WERI-Rb-1 (cell line): ENCODE measurements around the gene PLCXD1.

Experiments used
- DNase-seq: peaks from one replicate; pipeline ENCODE4 v3.0.0-alpha.2; 2020
- H3K27ac ChIP-seq: fragments of 250-450 bp; sonication (Bioruptor Pico); 2 replicates; pipeline ENCODE4 v1.5.1; 2020; ENCODE audit warnings: mild to moderate bottlenecking, moderate library complexity
- H3K27me3 ChIP-seq: fragments of 250-450 bp; sonication (Bioruptor Pico); 2 replicates; pipeline ENCODE4 v1.5.1; 2021; ENCODE audit warnings: mild to moderate bottlenecking, low read depth, moderate library complexity; ENCODE audit not compliant: insufficient read depth, severe bottlenecking
- H3K36me3 ChIP-seq: fragments of 250-450 bp; sonication (Bioruptor Pico); 2 replicates; pipeline ENCODE4 v1.5.1; 2020; ENCODE audit warnings: mild to moderate bottlenecking, moderate library complexity
- H3K4me3 ChIP-seq: 2 replicates; pipeline ENCODE4 v1.5.1; 2011; ENCODE audit warnings: low read depth, mild to moderate bottlenecking, control low read depth, low read length
- H3K9me3 ChIP-seq: fragments of 250-450 bp; sonication (Bioruptor Pico); 2 replicates; pipeline ENCODE4 v1.5.1; 2021; ENCODE audit warnings: mild to moderate bottlenecking, moderate library complexity; ENCODE audit not compliant: severe bottlenecking
- CTCF ChIP-seq: IDR thresholded peaks from 2 replicates; pipeline ENCODE4 v1.5.1; 2011; ENCODE audit warnings: low read depth, mild to moderate bottlenecking, control low read depth, inconsistent platforms, low read length

Gene PLCXD1

DNA sequence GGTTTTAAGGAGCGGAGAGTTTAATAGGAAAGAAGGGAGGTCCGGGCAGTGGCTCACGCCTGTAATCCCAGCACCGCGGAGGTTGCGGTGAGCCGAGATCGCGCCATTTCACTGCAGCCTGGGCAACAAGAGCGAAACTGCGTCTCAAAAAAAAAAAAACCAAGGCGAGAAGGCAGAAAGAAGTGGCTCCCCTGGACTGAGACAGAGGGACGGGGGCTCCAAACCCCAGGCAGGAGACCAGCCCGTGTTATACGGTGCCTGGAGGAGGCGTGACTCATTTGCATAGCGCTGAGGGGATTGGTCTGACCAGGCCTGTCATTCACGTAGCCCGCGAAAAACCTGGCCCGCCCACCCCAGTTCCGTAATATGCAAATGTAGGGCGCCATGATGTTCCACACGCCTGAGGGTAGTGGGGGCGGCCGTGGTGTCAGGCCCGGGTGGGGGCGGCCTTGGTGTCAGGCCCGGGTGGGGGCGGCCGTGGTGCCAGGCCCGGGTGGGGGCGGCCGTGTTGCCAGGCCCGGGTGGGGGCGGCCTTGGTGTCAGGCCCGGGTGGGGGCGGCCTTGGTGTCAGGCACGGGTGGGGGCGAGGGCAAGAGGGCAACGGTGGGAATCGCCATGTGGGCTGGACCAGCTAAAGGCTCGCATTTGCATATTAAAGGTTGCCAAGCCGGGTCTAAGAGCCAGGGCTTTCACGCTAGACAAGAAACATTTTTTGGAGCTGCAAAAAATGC, 2.1 kb downstream of the PLCXD1 start:
- H3K36me3 ChIP-seq, result peaks cover 38% of the 10 kb centered on the region
- no peak for TF ChIP-seq CTCF
- DNase-seq, result peak; percentile 93
- peak overlapping the region; percentile 87 for H3K27ac ChIP-seq
- H3K9me3 ChIP-seq, result no peaks in the 10 kb centered on the region
- peak overlapping the region; percentile 64 for H3K4me3 ChIP-seq
- no peaks in the 10 kb centered on the region for H3K27me3 ChIP-seq

DNA sequence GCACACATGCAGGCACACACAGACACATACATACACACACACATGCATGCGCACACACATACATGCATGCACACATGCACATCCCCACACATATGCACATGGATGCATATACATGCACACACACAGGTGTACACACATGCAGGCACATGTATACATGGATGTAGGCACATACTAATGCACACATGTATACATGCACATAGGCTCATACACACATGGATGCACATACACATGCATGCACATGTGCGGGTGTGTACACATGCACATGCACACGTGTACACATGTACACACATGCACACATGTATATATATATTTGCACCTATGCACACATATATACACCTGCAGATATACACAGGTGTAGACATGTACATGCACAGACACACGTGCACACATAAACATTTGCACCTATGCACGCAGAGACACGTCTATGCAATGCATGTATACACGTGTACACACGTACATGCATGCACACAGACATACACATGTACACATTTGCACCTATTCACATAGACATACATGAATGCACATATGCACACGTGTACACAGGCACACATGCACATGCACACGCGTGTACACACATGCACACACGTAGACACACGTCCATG, 4.0 kb downstream of the PLCXD1 start:
- TF ChIP-seq CTCF, result no peak
- no peaks in the 10 kb centered on the region for H3K9me3 ChIP-seq
- H3K36me3 ChIP-seq, result peaks cover 55% of the 10 kb centered on the region
- DNase-seq, result no peak
- H3K4me3 ChIP-seq, result no peak overlapping the region
- H3K27me3 ChIP-seq, result no peaks in the 10 kb centered on the region
- no peak overlapping the region for H3K27ac ChIP-seq

DNA sequence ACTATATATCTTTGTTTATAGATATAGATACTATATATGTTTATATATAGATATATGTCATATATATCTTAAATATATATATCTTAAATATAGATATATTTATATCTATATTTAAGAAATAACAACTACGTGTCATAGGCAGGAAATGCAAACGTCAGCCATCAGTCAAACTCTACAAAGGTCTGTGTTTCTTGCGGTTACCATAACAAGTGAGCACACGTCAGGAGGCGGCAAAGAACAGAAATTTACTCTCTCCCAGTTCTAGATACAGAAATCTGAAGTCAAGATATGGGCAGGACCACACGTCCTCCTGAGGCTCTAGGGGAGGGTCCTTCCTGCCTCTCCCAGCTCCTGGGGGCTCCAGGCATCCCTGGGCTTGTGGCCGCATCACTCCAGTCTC, 6.5 kb downstream of the PLCXD1 start:
- Histone ChIP-seq H3K9me3 (no peaks in the 10 kb centered on the region), H3K4me3 (no peak overlapping the region), H3K27me3 (no peaks in the 10 kb centered on the region), H3K36me3 (peaks cover 78% of the 10 kb centered on the region), H3K27ac (no peak overlapping the region)
- DNase-seq, result no peak
- no peak for TF ChIP-seq CTCF

GRCh38 chrX:288561-288991, 7.4 kb downstream of the PLCXD1 start:
- peaks cover 4% of the 10 kb centered on the region for H3K9me3 ChIP-seq
- peaks cover 87% of the 10 kb centered on the region for H3K36me3 ChIP-seq
- no peaks in the 10 kb centered on the region for H3K27me3 ChIP-seq
- DNase-seq, result no peak
- no peak overlapping the region for H3K4me3 ChIP-seq
- no peak overlapping the region for H3K27ac ChIP-seq
- TF ChIP-seq CTCF, result no peak

DNA sequence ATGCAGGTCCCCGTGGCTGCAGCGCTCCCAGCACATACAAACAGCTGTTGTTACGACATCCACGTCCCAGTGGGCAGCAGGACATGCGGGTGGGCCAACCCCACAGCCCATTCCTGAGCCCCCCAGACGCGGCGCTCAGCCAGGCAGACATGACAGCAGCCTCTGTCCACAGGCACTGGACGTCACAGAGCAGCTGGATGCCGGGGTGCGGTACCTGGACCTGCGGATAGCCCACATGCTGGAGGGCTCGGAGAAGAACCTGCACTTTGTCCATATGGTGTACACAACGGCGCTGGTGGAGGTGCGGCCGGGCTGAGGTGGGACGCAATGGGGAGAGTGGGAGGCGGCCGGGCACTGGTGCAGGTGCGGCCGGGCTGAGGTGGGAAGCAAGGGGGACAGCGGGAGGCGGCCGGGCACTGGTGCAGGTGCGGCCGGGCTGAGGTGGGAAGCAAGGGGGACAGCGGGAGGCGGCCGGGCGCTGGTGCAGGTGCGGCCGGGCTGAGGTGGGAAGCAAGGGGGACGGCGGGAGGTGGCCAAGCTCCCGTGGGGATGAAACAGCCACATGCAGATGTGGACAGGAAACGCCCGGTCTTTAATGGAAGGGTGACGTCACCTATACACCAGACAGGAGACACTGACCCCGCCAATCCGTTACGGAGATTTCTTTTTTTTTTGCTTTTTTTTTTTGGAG, 9.4 kb downstream of the PLCXD1 start:
- H3K27me3 ChIP-seq, result no peaks in the 10 kb centered on the region
- no peak overlapping the region for H3K27ac ChIP-seq
- no peak overlapping the region for H3K4me3 ChIP-seq
- peaks cover 4% of the 10 kb centered on the region for H3K9me3 ChIP-seq
- no peak for TF ChIP-seq CTCF
- DNase-seq, result no peak
- H3K36me3 ChIP-seq, result peaks cover 83% of the 10 kb centered on the region
